Activated T-helper 1 cell treated with anti-CD3 and anti-CD28 coated beads, Interleukin-2, amount 50 U/mL, for 16 hours (primary cell): ENCODE results near the gene PTPRM.

Experiments
- DNase-seq, 2 donors: peaks; one replicate each; pipeline ENCODE4 v3.0.0-alpha.2; 2020; ENCODE audit warnings: low read depth in 1 of 2, low spot score in 1 of 2

PTPRM gene

DNA sequence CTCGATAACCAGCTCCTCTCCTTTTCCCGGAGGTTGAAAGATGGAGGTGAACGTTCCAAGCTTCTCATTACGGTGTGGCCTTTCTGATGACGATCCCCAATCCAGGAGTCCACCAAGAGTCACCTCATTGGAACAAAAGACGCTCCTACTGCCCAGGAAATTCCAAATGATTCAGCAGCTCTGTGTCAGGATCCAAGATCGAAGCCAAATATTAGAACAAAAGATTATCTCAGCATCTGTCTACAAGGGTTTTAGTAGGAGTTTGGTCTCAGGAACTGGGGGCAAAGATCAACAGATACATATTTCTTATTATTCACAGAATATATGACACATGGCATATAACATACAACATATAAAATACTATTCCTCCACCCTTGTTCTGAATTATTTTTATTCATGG lies 881.0 kb downstream of the PTPRM start:
- DNase-seq, result no peak

DNA sequence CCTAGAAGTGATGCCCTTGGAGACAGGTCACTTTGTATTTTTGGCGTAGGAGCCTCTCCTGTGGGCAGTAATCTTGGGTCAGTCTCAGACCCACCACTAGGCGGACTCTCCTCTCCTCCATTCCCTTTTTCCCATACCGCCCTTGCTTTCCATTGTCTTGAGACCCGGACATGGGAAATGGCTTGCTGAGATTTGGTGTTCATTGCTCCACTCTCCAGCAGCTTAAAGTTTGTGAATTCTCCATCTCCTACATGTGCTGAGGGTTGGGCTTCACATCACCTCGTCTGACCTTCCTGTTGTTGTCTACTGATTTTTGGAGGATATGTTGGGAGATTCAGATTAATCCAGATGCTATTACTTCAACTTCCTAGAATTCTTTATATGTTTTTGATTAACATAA lies 882.9 kb downstream of the PTPRM start:
- DNase-seq, result no peak

DNA sequence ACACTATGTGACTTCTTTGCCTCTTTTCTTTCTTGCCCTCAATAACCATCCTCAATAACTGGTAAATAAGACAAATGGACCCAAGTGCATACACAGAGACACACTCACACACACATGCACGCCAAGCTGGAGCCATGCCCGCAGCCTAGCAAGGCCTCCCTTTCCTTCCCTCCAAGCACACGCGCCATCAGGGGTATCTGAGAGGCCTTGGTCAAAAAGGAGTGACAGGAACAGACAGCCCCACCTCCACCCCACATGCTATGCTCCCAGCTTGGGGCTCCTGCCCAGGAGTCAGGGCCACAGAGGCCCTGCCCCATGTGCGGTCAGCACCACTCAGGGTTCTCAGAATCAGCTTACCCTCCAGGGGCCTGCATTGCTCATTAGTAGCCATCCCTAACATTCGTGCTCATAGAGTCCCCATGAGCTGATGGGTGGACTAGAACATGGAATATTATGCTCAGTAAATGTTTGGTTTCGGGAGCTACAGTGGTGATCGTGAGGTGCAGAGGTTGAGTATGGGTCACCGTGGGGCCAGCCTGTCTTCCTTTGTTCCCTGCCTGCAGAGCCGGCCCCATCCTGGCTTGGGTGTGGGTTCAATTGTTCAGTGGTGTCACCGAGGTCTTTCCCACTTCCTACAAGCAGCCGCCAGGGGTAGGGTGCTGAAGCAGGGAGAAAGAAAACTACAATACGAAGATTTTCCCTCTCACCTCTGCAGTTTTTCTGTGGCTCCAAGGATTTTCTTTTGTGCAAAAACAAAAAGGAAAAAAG lies 884.0 kb downstream of the PTPRM start:
- no peak for DNase-seq

DNA sequence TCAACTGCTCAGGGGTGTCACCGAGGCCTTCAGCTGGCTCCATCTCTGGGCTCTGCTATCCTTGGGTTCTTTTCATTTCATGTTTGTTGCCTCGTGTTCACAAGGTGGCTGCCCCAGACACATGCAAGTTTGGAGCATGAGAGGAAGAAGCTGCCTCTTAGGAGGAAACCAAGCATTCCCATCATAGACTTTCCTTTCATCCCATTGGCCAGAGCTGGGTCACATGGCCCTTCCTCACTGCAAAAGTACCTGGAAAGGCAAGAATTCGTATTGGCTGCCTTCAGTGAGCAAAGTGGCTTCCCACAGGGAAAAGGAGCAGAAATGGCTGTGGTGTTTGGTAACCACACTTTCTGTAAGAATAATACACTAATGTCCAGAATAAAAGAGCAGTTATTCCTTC lies 886.4 kb downstream of the PTPRM start:
- DNase-seq, result no peak

DNA sequence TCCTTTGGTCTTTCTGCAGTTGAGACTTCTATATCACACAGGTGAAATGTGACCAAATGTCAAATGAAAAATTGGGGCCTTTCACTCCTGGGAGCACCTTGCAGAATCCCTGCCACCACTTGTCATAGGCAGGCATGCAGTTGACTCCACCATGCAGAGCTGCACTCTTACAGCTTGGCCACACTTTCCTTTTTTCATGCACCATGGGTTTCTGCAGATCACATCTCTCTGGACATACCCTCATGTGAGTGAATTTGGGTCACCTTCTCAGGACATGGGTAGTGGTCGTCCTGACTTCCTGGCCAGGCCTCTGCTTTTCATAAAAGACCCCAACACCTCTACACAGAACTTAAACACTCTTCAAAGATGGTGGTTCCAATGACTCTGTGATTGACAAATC lies 887.0 kb downstream of the PTPRM start:
- DNase-seq, result no peak

DNA sequence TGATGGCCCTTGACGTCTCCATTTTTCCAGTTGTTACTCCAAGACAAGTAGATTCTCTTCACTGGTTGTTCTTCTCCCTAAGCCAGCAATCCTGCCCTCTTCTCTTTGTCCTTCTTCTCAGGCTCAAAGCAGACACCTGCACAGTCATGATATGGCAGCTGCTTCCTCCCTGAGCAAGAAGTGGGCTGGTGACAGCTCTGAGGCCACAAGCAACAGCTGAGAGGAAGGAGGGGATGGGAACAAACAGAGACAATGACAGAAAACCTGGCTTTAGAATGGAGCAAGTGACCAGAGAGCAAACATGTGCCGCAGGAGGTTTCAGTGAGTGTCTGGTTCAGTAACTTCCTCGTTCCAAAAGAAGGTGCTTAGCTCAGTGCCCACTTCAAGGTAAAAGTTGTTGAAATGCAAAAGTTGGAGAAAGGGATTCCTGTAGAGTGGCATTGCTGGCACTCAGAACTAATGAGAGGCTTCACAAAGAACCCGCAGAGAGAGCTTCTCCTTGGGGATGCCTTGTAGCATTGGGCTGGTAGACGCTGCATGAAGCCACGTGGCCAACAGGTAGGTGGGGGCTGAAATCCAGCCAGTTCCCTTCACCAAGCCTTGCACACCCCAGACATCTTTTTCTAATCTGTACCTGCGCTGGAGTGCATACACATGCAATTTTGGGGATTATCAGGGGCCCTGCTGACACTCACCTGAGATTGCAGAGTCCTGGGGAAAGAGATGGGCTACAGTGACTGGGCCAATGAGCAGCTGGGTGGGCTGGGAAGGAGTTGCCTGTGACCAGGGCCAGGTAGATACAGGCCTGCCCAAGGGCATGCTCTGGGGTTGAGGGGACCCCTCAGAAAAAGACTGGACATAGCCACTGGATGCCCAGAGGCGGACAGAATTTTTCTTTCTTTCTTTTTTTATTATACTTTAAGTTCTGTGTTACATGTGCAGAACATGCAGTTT lies 888.8 kb downstream of the PTPRM start:
- DNase-seq, result no peak
